Immature natural killer cell (primary cell): ENCODE measurements around the gene SIGLEC6. TPM values are rescaled to one million over a fixed set of nuclear protein-coding genes. Genes with fewer than 3 reads are reported as not detected.

Experiments used
- DNase-seq, 3 donors: peaks; one replicate each; pipeline ENCODE4 v3.0.0; 2022; ENCODE audit warnings: mixed read lengths in 1 of 3
- H3K27ac Mint-ChIP-seq, 6 donors: one replicate each; pipeline ENCODE4 v1.8.0; 2020; ENCODE audit warnings: mixed read lengths in 6 of 6, mild to moderate bottlenecking in 5 of 6, inconsistent platforms in 4 of 6, moderate library complexity in 3 of 6
- H3K27me3 Mint-ChIP-seq, 3 donors: one replicate each; pipeline ENCODE4 v1.8.0; 2020 to 2021; ENCODE audit warnings: low read depth in 3 of 3, mild to moderate bottlenecking in 3 of 3, mixed read lengths in 3 of 3, moderate library complexity in 3 of 3, inconsistent platforms in 1 of 3
- H3K36me3 Mint-ChIP-seq, 3 donors: one replicate each; pipeline ENCODE4 v1.8.0; 2020; ENCODE audit warnings: mixed read lengths in 3 of 3, inconsistent platforms in 2 of 3, mild to moderate bottlenecking in 2 of 3
- H3K4me1 Mint-ChIP-seq, 2 donors: one replicate each; pipeline ENCODE4 v1.8.0; 2020; ENCODE audit warnings: inconsistent platforms in 2 of 2, mild to moderate bottlenecking in 2 of 2, mixed read lengths in 2 of 2, moderate library complexity in 1 of 2
- H3K4me3 Mint-ChIP-seq, 5 donors: one replicate each; pipeline ENCODE4 v1.8.0; 2020; ENCODE audit warnings: mild to moderate bottlenecking in 5 of 5, mixed read lengths in 5 of 5, inconsistent platforms in 3 of 5, moderate library complexity in 3 of 5
- H3K9me3 Mint-ChIP-seq, 6 donors: one replicate each; pipeline ENCODE4 v1.8.0; 2020; ENCODE audit warnings: mild to moderate bottlenecking in 6 of 6, mixed read lengths in 6 of 6, inconsistent platforms in 4 of 6, moderate library complexity in 3 of 6
- polyA plus RNA-seq, 3 donors: library from polyadenylated mRNA; unstranded; fragments of 300-500 nt; fragmentation: Illumina TruSeq; gene quantifications; one replicate each; pipeline ENCODE4 v1.2.3, GENCODE V29; 2021

Gene SIGLEC6
- polyA plus RNA-seq, 3 donors from 2014 or later: 0.39 to 0.68 TPM; not detected in 1

DNA sequence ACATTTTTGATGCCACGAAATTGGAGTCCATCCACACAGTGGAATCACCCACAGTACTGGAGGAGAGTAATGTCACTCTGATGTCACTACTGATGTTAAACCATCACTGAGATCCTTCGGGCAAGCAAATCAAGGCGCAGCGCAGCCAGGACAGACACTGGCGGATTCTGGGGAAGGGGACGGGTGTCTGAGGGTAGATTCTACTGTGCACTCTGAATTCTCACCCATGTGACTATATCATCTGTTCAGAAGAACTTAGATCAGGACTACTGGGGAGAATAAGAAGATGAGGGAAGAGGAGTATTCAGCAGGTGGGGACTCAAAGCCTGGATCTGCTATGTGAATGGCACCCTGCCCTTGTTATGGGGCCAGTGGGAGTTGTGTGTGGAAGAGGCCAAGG is 12.6 kb upstream of the SIGLEC6 start:
- Mint-ChIP-seq H3K27me3 (peaks cover 3 to 12% (median 10%) of the 10 kb centered on the region in 3 donors), H3K36me3 (no peaks in the 10 kb centered on the region), H3K9me3 (no peaks in the 10 kb centered on the region), H3K27ac (no peak overlapping the region), H3K4me3 (no peak overlapping the region), H3K4me1 (peaks cover 4 to 10% of the 10 kb centered on the region in 2 donors)
- DNase-seq: no peak

DNA sequence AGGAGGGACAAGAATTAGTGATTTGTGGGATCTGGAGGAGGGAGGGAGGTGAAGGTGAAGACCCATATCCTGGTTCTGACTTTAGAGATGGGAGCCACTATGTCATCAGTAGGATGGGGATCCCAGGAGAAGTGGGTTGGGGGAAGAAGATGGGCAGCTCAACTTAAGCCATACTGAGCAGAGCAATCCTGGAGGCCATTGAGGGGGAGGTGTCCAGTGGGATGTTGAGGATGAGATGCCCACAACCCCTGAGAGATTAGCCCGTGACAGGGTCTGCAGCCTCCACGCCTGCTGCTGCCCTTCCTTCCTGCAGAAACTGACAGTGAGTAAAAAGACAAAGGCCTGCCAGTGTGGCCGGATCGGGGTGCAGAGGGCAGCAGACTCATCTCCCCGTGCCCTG is 11.2 kb upstream of the SIGLEC6 start:
- Mint-ChIP-seq H3K9me3 (no peaks in the 10 kb centered on the region), H3K27me3 (peaks cover 3 to 17% (median 12%) of the 10 kb centered on the region in 3 donors)

GRCh38 chr19:51541458-51542357 is 10.2 kb upstream of the SIGLEC6 start:
- Mint-ChIP-seq H3K27me3 (peaks cover 3 to 17% (median 15%) of the 10 kb centered on the region in 3 donors), H3K4me3 (no peak overlapping the region), H3K36me3 (no peaks in the 10 kb centered on the region), H3K27ac (no peak overlapping the region), H3K9me3 (no peaks in the 10 kb centered on the region), H3K4me1 (no peaks in the 10 kb centered on the region)
- DNase-seq: no peak

More for the DNA sequence above, 11.2 kb upstream of the SIGLEC6 start:
- DNase-seq: no peak
- H3K4me3 Mint-ChIP-seq: no peak overlapping the region
- no peaks in the 10 kb centered on the region for H3K36me3 Mint-ChIP-seq
- peaks cover under 1 to 3% of the 10 kb centered on the region in 2 donors for H3K4me1 Mint-ChIP-seq
- H3K27ac Mint-ChIP-seq: no peak overlapping the region

- Mint-ChIP-seq H3K27me3 (peaks cover 3 to 20% (median 15%) of the 10 kb centered on the region in 3 donors), H3K36me3 (no peaks in the 10 kb centered on the region), H3K4me1 (no peaks in the 10 kb centered on the region), H3K27ac (no peak overlapping the region), H3K9me3 (no peaks in the 10 kb centered on the region), H3K4me3 (no peak overlapping the region)
- DNase-seq: no peak
Observed at GRCh38 chr19:51539821-51540366, 8.4 kb upstream of the SIGLEC6 start.

DNA sequence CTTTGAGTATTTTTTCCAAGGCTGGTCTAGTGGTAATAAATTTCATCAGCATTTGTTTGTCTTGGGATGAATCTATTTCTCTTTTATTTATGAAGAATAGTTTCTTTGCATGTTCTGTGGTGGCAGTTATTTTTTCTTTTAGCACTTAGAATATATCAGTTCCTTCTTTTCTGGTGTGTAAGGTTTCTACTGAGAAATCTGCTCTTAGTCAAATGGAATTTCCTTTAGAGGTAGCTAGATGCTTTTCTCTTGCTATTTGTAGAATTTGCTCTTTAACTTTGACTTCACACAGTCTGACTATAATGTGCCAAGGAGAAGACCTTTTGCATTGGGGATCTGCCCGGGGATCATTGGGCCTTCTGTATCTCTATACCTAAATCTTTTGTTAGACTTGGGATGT is 4.1 kb upstream of the SIGLEC6 start:
- Mint-ChIP-seq H3K27me3 (peaks cover 0 to 15% (median 12%) of the 10 kb centered on the region in 3 donors), H3K4me1 (peaks cover 11 to 20% of the 10 kb centered on the region in 2 donors), H3K4me3 (no peak overlapping the region), H3K9me3 (no peaks in the 10 kb centered on the region), H3K36me3 (no peaks in the 10 kb centered on the region), H3K27ac (no peak overlapping the region)
- no peak for DNase-seq

DNA sequence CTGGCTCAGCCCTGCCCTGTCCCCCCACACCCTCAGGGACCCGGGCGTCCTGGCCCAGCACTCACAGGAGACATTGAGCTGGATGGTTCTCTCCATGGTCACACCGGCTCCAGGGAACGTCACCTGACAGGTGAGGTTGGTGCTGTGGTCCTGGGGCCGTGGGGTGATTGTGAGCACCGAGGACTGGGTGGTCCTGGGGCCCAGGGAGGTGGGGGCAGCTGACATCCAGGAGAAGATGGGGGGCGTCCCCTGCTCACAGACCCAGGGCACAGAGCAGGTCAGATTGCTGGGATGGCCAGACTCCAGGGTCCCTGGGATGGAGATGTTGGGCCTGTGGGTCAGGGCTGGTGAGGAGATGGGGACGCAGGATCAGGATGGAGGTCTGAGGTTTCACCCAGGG is 854 bp downstream of the SIGLEC6 start:
- peaks cover 0 to 16% (median 3%) of the 10 kb centered on the region in 3 donors for H3K27me3 Mint-ChIP-seq
- no peaks in the 10 kb centered on the region for H3K9me3 Mint-ChIP-seq
- DNase-seq: no peak
- H3K27ac Mint-ChIP-seq: no peak overlapping the region
- peaks cover 11 to 20% of the 10 kb centered on the region in 2 donors for H3K4me1 Mint-ChIP-seq
- H3K36me3 Mint-ChIP-seq: no peaks in the 10 kb centered on the region
- no peak overlapping the region for H3K4me3 Mint-ChIP-seq

- Mint-ChIP-seq H3K27me3 (peaks cover 0 to 13% (median 3%) of the 10 kb centered on the region in 3 donors), H3K4me1 (peaks cover 11 to 20% of the 10 kb centered on the region in 2 donors), H3K27ac (no peak overlapping the region), H3K9me3 (no peaks in the 10 kb centered on the region), H3K36me3 (no peaks in the 10 kb centered on the region), H3K4me3 (no peak overlapping the region)
- no peak for DNase-seq
Observed at GRCh38 chr19:51529301-51529700, 2.2 kb downstream of the SIGLEC6 start.

DNA sequence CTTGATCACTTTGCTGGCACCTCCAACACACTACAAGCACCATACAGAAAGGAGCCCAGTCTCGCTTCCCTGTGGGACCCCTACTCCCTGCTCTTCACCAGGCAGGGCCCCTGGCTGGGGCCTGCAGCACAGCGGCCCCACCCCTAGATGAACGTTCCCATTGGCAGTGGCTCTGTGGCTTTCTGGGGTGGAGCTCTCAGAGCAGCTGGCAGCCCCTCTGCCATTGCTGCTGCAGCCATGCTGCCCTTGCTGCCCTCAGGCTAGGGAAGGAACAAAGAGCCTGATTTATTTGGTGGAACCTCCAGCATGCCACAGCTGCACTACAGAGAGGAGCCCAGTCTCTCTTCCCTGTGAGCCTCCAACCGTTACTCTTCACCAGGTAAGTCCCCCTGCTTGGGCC is 5.8 kb downstream of the SIGLEC6 start:
- Mint-ChIP-seq H3K9me3 (no peaks in the 10 kb centered on the region), H3K27ac (no peak overlapping the region), H3K36me3 (no peaks in the 10 kb centered on the region), H3K4me3 (no peak overlapping the region), H3K4me1 (no peaks in the 10 kb centered on the region), H3K27me3 (peaks cover 3 to 13% (median 5%) of the 10 kb centered on the region in 3 donors)
- no peak for DNase-seq

GRCh38 chr19:51524666-51525264 is 6.7 kb downstream of the SIGLEC6 start:
- Mint-ChIP-seq H3K4me3 (no peak overlapping the region), H3K27me3 (peaks cover 3 to 13% (median 5%) of the 10 kb centered on the region in 3 donors), H3K4me1 (no peaks in the 10 kb centered on the region), H3K36me3 (no peaks in the 10 kb centered on the region), H3K9me3 (no peaks in the 10 kb centered on the region), H3K27ac (no peak overlapping the region)
- DNase-seq: no peak

DNA sequence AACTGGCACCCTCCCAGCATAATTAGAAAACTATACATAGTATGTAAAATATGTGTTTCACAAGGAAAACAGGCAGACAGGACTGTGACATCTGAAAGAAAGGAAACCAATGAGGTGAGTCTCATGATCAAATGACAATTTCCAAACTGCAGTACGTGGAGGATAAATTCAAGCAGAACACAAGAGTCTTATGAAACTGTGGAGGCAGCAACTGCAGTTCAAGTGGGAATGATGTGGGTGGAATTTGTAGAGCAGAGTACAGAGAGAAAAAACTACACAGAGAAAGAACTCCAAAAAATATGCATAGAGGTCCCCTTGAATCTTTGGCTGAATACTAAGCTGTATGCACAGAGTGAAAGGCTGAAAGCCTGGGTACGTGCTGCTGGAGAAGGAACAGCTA is 9.7 kb downstream of the SIGLEC6 start:
- Mint-ChIP-seq H3K4me1 (no peaks in the 10 kb centered on the region), H3K36me3 (no peaks in the 10 kb centered on the region), H3K27me3 (peaks cover 3 to 8% (median 7%) of the 10 kb centered on the region in 3 donors), H3K9me3 (no peaks in the 10 kb centered on the region), H3K27ac (no peak overlapping the region), H3K4me3 (no peak overlapping the region)
- no peak for DNase-seq

- Mint-ChIP-seq H3K4me3 (no peak overlapping the region), H3K4me1 (no peaks in the 10 kb centered on the region), H3K27me3 (peaks cover 3 to 7% (median 6%) of the 10 kb centered on the region in 3 donors), H3K27ac (no peak overlapping the region), H3K36me3 (no peaks in the 10 kb centered on the region), H3K9me3 (no peaks in the 10 kb centered on the region)
- DNase-seq: no peak
Observed at GRCh38 chr19:51521357-51521756, 10.1 kb downstream of the SIGLEC6 start.

GRCh38 chr19:51520728-51521127 is 10.7 kb downstream of the SIGLEC6 start:
- no peak for DNase-seq
- Mint-ChIP-seq H3K27ac (no peak overlapping the region), H3K27me3 (peaks cover 3 to 7% (median 5%) of the 10 kb centered on the region in 3 donors), H3K36me3 (no peaks in the 10 kb centered on the region), H3K4me1 (no peaks in the 10 kb centered on the region), H3K9me3 (no peaks in the 10 kb centered on the region), H3K4me3 (no peak overlapping the region)

GRCh38 chr19:51514866-51515481 is 16.5 kb downstream of the SIGLEC6 start:
- H3K4me1 Mint-ChIP-seq: no peaks in the 10 kb centered on the region
- DNase-seq: peak; percentile 37 to 51 (median 49)
- no peaks in the 10 kb centered on the region for H3K9me3 Mint-ChIP-seq
- no peak overlapping the region for H3K27ac Mint-ChIP-seq
- H3K27me3 Mint-ChIP-seq: peaks cover 1 to 11% (median 8%) of the 10 kb centered on the region in 3 donors
- H3K4me3 Mint-ChIP-seq: no peak overlapping the region
- H3K36me3 Mint-ChIP-seq: no peaks in the 10 kb centered on the region

- Mint-ChIP-seq H3K4me1 (no peaks in the 10 kb centered on the region), H3K4me3 (no peak overlapping the region), H3K9me3 (no peaks in the 10 kb centered on the region), H3K27me3 (peaks cover 1 to 11% (median 8%) of the 10 kb centered on the region in 3 donors), H3K36me3 (no peaks in the 10 kb centered on the region), H3K27ac (no peak overlapping the region)
- no peak for DNase-seq
Observed at GRCh38 chr19:51513968-51514367, 17.5 kb downstream of the SIGLEC6 start.
